Activated CD8-positive, alpha-beta T cell treated with anti-CD3 and anti-CD28 coated beads, Interleukin-2, amount 10 ng/mL, durations not matched to agents 7 days and 5 days (primary cell): ENCODE results near the gene VWCE. TPM values are rescaled to one million over a fixed set of nuclear protein-coding genes. Genes with fewer than 3 reads are reported as not detected.

ENCODE experiments used
- ATAC-seq: fragments of 150-1000 bp; cut with Tn5 transposase; one replicate; pipeline ENCODE4 v1.10.0; 2021; ENCODE audit warnings: moderate library complexity
- CTCF ChIA-PET: fragments of 350-600 bp; sonication (Branson Sonifier 250); formaldehyde crosslinking; loops from one replicate; lab custom pipeline; 2021; ENCODE audit warnings: antibody characterized with exemption; lab: Charles Lee
- POLR2A ChIA-PET: fragments of 350-600 bp; sonication (Branson Sonifier 250); formaldehyde crosslinking; loops from one replicate; lab custom pipeline; 2021; ENCODE audit warnings: antibody characterized with exemption; lab: Charles Lee
- DNase-seq: peaks from one replicate; pipeline ENCODE4 v3.0.0-alpha.2; 2020
- H3K27ac Mint-ChIP-seq: one replicate; pipeline ENCODE4 v1.8.0; 2021; ENCODE audit warnings: mild to moderate bottlenecking, mixed read lengths
- H3K27me3 Mint-ChIP-seq: one replicate; pipeline ENCODE4 v1.8.0; 2021; ENCODE audit warnings: low read depth, mixed read lengths
- H3K36me3 Mint-ChIP-seq: one replicate; pipeline ENCODE4 v1.8.0; 2021; ENCODE audit warnings: low read depth, mixed read lengths
- H3K4me1 Mint-ChIP-seq: one replicate; pipeline ENCODE4 v1.8.0; 2021; ENCODE audit warnings: low read depth, mixed read lengths
- H3K4me3 Mint-ChIP-seq: one replicate; pipeline ENCODE4 v1.8.0; 2021; ENCODE audit warnings: mild to moderate bottlenecking, mixed read lengths
- H3K9me3 Mint-ChIP-seq: one replicate; pipeline ENCODE4 v1.8.0; 2022; ENCODE audit warnings: mixed read lengths; ENCODE audit not compliant: insufficient read depth
- total RNA-seq, 2 experiments: library from RNA; stranded (reverse); gene quantifications; one replicate each; pipeline ENCODE4 v1.2.3, GENCODE V29; 2021

The VWCE gene
- 1 to 10 TPM; 2.2 to 3.3 TPM for total RNA-seq

- Mint-ChIP-seq H3K4me3 (peak within 1 kb of the TSS; percentile 79), H3K9me3 (no peaks in the 10 kb centered on the region), H3K36me3 (peaks cover 25% of the 10 kb centered on the region), H3K27me3 (no peaks in the 10 kb centered on the region), H3K4me1 (peaks cover 48% of the 10 kb centered on the region), H3K27ac (peak within 1 kb of the TSS; percentile 79)
- DNase-seq (peak; percentile 84), ATAC-seq (peak; percentile 87)
- ChIA-PET POLR2A (interaction anchor here (1.0 to 1.2 kb wide), 3 partner anchors 41 to 152 kb away, joined by 4 read pairs; partner anchors contain the start of genes CPSF7 and SDHAF2), CTCF (interaction anchor here (0.6 to 4.3 kb wide), 23 partner anchors 13 to 381 kb away, joined by 3 to 32 read pairs (median 4); partner anchors contain the start of genes CYB561A3, DDB1, TKFC and TMEM109)
Measured at GRCh38 chr11:61294717-61295595, at the start of gene VWCE. Gene VWCE, minus strand, starts transcription at chr11:61295316. Its CDS starts 279 bp downstream, at chr11:61295037.

- Mint-ChIP-seq H3K4me3 (no peak overlapping the region), H3K27ac (no peak overlapping the region), H3K36me3 (peaks cover 2% of the 10 kb centered on the region), H3K4me1 (peaks cover 15% of the 10 kb centered on the region), H3K9me3 (no peaks in the 10 kb centered on the region), H3K27me3 (no peaks in the 10 kb centered on the region)
- ATAC-seq (no peak), DNase-seq (no peak)
- ChIA-PET CTCF (interaction anchor here (1.6 kb wide), 1 partner anchor 8 kb away, joined by 6 read pairs; no protein-coding TSS in a partner anchor), POLR2A (no interaction called here)
Measured at GRCh38 chr11:61343792-61344745, 49.0 kb upstream of the VWCE start.

GRCh38 chr11:61342207-61342803, 47.2 kb upstream of the VWCE start:
- no peak overlapping the region for H3K27ac Mint-ChIP-seq
- H3K9me3 Mint-ChIP-seq, result no peaks in the 10 kb centered on the region
- ChIA-PET CTCF (interaction anchor here (9.8 kb wide), 1 partner anchor 41 kb away, joined by 390 read pairs; no protein-coding TSS in a partner anchor), POLR2A (no interaction called here)
- no peak for ATAC-seq
- no peaks in the 10 kb centered on the region for H3K36me3 Mint-ChIP-seq
- DNase-seq, result no peak
- H3K4me3 Mint-ChIP-seq, result no peak overlapping the region
- H3K4me1 Mint-ChIP-seq, result peaks cover 10% of the 10 kb centered on the region
- H3K27me3 Mint-ChIP-seq, result no peaks in the 10 kb centered on the region

GRCh38 chr11:61341706-61342105, 46.6 kb upstream of the VWCE start:
- no peaks in the 10 kb centered on the region for H3K36me3 Mint-ChIP-seq
- CTCF ChIA-PET, result interaction anchor here (9.8 kb wide), 1 partner anchor 42 kb away, joined by 390 read pairs; no protein-coding TSS in a partner anchor
- H3K4me3 Mint-ChIP-seq, result no peak overlapping the region
- no peak overlapping the region for H3K27ac Mint-ChIP-seq
- no peak for DNase-seq
- POLR2A ChIA-PET, result interaction anchor here (0.6 to 0.8 kb wide), 2 partner anchors 8 to 20 kb away, joined by 3 read pairs; partner anchors contain the start of genes CYB561A3 and TKFC
- no peaks in the 10 kb centered on the region for H3K9me3 Mint-ChIP-seq
- H3K4me1 Mint-ChIP-seq, result peaks cover 13% of the 10 kb centered on the region
- H3K27me3 Mint-ChIP-seq, result no peaks in the 10 kb centered on the region
- no peak for ATAC-seq

- no peaks in the 10 kb centered on the region for H3K27me3 Mint-ChIP-seq
- H3K27ac Mint-ChIP-seq, result no peak overlapping the region
- no peaks in the 10 kb centered on the region for H3K36me3 Mint-ChIP-seq
- ATAC-seq (no peak), DNase-seq (no peak)
- POLR2A ChIA-PET, result no interaction called here
- H3K9me3 Mint-ChIP-seq, result no peaks in the 10 kb centered on the region
- H3K4me1 Mint-ChIP-seq, result peaks cover 13% of the 10 kb centered on the region
- CTCF ChIA-PET, result interaction anchor here (1.2 to 9.8 kb wide), 2 partner anchors 22 to 43 kb away, joined by 3 to 390 read pairs; no protein-coding TSS in a partner anchor
- H3K4me3 Mint-ChIP-seq, result no peak overlapping the region
Measured at GRCh38 chr11:61340979-61341378, 45.9 kb upstream of the VWCE start.

- Mint-ChIP-seq H3K4me1 (peaks cover 25% of the 10 kb centered on the region), H3K36me3 (no peaks in the 10 kb centered on the region), H3K4me3 (no peak overlapping the region), H3K9me3 (no peaks in the 10 kb centered on the region), H3K27ac (no peak overlapping the region), H3K27me3 (no peaks in the 10 kb centered on the region)
- POLR2A ChIA-PET, result no interaction called here
- ATAC-seq (no peak), DNase-seq (no peak)
- CTCF ChIA-PET, result interaction anchor here (0.9 to 9.8 kb wide), 3 partner anchors 23 to 44 kb away, joined by 3 to 390 read pairs (median 3); partner anchors contain the start of gene TMEM138
Measured at GRCh38 chr11:61339490-61339878, 44.4 kb upstream of the VWCE start.

GRCh38 chr11:61338783-61339489, 43.8 kb upstream of the VWCE start:
- peaks cover 30% of the 10 kb centered on the region for H3K4me1 Mint-ChIP-seq
- H3K36me3 Mint-ChIP-seq, result no peaks in the 10 kb centered on the region
- no peak overlapping the region for H3K4me3 Mint-ChIP-seq
- ATAC-seq, result no peak
- CTCF ChIA-PET, result interaction anchor here (0.9 to 9.8 kb wide), 6 partner anchors 17 to 96 kb away, joined by 3 to 390 read pairs (median 4); partner anchors contain the start of gene TMEM138
- H3K9me3 Mint-ChIP-seq, result no peaks in the 10 kb centered on the region
- POLR2A ChIA-PET, result no interaction called here
- no peak overlapping the region for H3K27ac Mint-ChIP-seq
- DNase-seq, result no peak
- no peaks in the 10 kb centered on the region for H3K27me3 Mint-ChIP-seq

- Mint-ChIP-seq H3K27ac (no peak overlapping the region), H3K4me3 (no peak overlapping the region), H3K4me1 (peaks cover 39% of the 10 kb centered on the region), H3K36me3 (no peaks in the 10 kb centered on the region), H3K27me3 (no peaks in the 10 kb centered on the region), H3K9me3 (no peaks in the 10 kb centered on the region)
- POLR2A ChIA-PET, result interaction anchor here (1.0 to 5.9 kb wide), 2 partner anchors 25 to 48 kb away, joined by 4 to 72 read pairs; partner anchors contain the start of genes CYB561A3 and TMEM138
- DNase-seq, result no peak
- CTCF ChIA-PET, result interaction anchor here (0.9 to 9.8 kb wide), 8 partner anchors 16 to 109 kb away, joined by 4 to 390 read pairs (median 12); partner anchors contain the start of gene TMEM216
- no peak for ATAC-seq
Measured at GRCh38 chr11:61337706-61338470, 42.8 kb upstream of the VWCE start.

- no peaks in the 10 kb centered on the region for H3K9me3 Mint-ChIP-seq
- no peaks in the 10 kb centered on the region for H3K27me3 Mint-ChIP-seq
- no peak overlapping the region for H3K4me3 Mint-ChIP-seq
- CTCF ChIA-PET, result interaction anchor here (0.6 to 9.8 kb wide), 58 partner anchors 9 to 499 kb away, joined by 3 to 390 read pairs (median 5); partner anchors contain the start of genes CD6, CPSF7, CYB561A3 and SDHAF2
- ATAC-seq (peak; percentile 59), DNase-seq (peak; percentile 89)
- peak overlapping the region; percentile 91 for H3K27ac Mint-ChIP-seq
- H3K36me3 Mint-ChIP-seq, result peaks cover 4% of the 10 kb centered on the region
- H3K4me1 Mint-ChIP-seq, result peaks cover 47% of the 10 kb centered on the region
- POLR2A ChIA-PET, result interaction anchor here (0.8 to 5.9 kb wide), 11 partner anchors 10 to 258 kb away, joined by 3 to 72 read pairs (median 4); partner anchors contain the start of genes CPSF7, CYB561A3, SDHAF2 and TMEM138
Measured at GRCh38 chr11:61336171-61336935, 41.2 kb upstream of the VWCE start.
